HepG2 (cell line): ENCODE measurements around the gene IFNK. TPM values are rescaled to one million over a fixed set of nuclear protein-coding genes. Genes with fewer than 3 reads are reported as not detected.

Experiments used
- ATAC-seq: fragments of 200-7000 bp; cut with Tn5 transposase; 3 replicates; pipeline ENCODE4 v1.9.1; 2020; ENCODE audit warnings: mild to moderate bottlenecking, moderate library complexity
- BruUV-seq: library from RNA; stranded (reverse); fragments of 400-500 nt; replicated peaks from 2 replicates; lab custom pipeline; 2021; lab: Mats Ljungman, UMichigan
- CTCF ChIA-PET: fragments of 300-600 bp; formaldehyde crosslinking; extraction: SDS; loops from one replicate; lab custom pipeline; 2021; ENCODE audit warnings: low total read pairs, inconsistent platforms, low intra/inter-chr PET ratio; lab: Yijun Ruan, JAX
- POLR2A ChIA-PET: fragments of 350-600 bp; sonication (Branson Sonifier 250); formaldehyde crosslinking; loops from one replicate; lab custom pipeline; 2020; ENCODE audit warnings: antibody characterized with exemption, inconsistent platforms; lab: Yijun Ruan, JAX
- DNase-seq: peaks from one replicate; pipeline ENCODE4 v3.0.0-alpha.2; 2015; ENCODE audit warnings: low spot score
- FAIRE-seq: peaks from 3 replicates; lab custom pipeline; 2011; peaks lifted over from hg19 to GRCh38; lab: Jason Lieb, UNC
- H2AFZ ChIP-seq: one replicate; pipeline ENCODE4 v1.6.1; 2011; ENCODE audit warnings: low read length, inconsistent platforms
- H3K27ac ChIP-seq: fragments of 300-600 bp; 3 replicates; pipeline ENCODE4 v1.8.0; 2011; ENCODE audit warnings: mixed run types, mild to moderate bottlenecking, mixed read lengths, low read length, inconsistent platforms; ENCODE audit not compliant: insufficient read depth; ENCODE audit errors: extremely low read length
- H3K27me3 ChIP-seq, 2 experiments: fragments of 200-600 bp in 1 of 2; 2 replicates in 1 of 2; 3 replicates in 1 of 2; pipeline versions ENCODE4 v1.6.0 to v1.8.0; 2011; ENCODE audit warnings: low read length in 2 of 2, mild to moderate bottlenecking in 2 of 2, moderate library complexity in 2 of 2, inconsistent platforms in 1 of 2; ENCODE audit not compliant: insufficient read depth in 2 of 2, control insufficient read depth in 1 of 2
- H3K36me3 ChIP-seq, 2 experiments: fragments of 200-600 bp in 1 of 2; replicated peaks in 1 of 2; 2 replicates in 1 of 2; 3 replicates in 1 of 2; pipeline versions ENCODE4 v1.5.1 to v1.8.0; 2011; ENCODE audit warnings: low read length in 2 of 2, inconsistent platforms in 1 of 2; ENCODE audit not compliant: insufficient read depth in 2 of 2, control insufficient read depth in 1 of 2
- H3K4me1 ChIP-seq: 2 replicates; pipeline ENCODE4 v1.5.1; 2012; ENCODE audit warnings: low read length, inconsistent platforms; ENCODE audit not compliant: insufficient read depth
- H3K4me2 ChIP-seq: 2 replicates; pipeline ENCODE4 v1.6.0; 2011; ENCODE audit warnings: low read depth, low read length, inconsistent platforms
- H3K4me3 ChIP-seq, 3 experiments: fragments of 200-600 bp in 1 of 3; sonication (generic), shearing (Covaris generic) in 1 of 3; replicated peaks in 1 of 3; 2 replicates each; pipeline ENCODE4 v1.5.1; 2011 to 2016; ENCODE audit warnings: low read length in 3 of 3, inconsistent platforms in 2 of 3, low read depth in 2 of 3, mild to moderate bottlenecking in 2 of 3, control low read depth in 1 of 3, mixed read lengths in 1 of 3; ENCODE audit not compliant: insufficient read depth in 1 of 3
- H3K79me2 ChIP-seq: one replicate; pipeline ENCODE4 v1.6.1; 2011; ENCODE audit warnings: low read length, inconsistent platforms; ENCODE audit not compliant: insufficient read depth
- H3K9ac ChIP-seq: 2 replicates; pipeline ENCODE4 v1.6.0; 2011; ENCODE audit warnings: mild to moderate bottlenecking, low read depth, low read length, inconsistent platforms; ENCODE audit not compliant: insufficient read depth
- H3K9me3 ChIP-seq: 2 replicates; pipeline ENCODE4 v1.5.1; 2012; ENCODE audit warnings: mild to moderate bottlenecking, low read length
- H4K20me1 ChIP-seq: 2 replicates; pipeline ENCODE4 v1.6.0; 2011; ENCODE audit warnings: inconsistent platforms, mild to moderate bottlenecking, low read length, moderate library complexity; ENCODE audit not compliant: insufficient read depth
- ASH2L ChIP-seq: fragments of 300-600, 200-600 bp; sonication (generic); IDR thresholded peaks from 2 replicates; pipeline ENCODE4 v1.7.0; 2017; ENCODE audit warnings: low read depth, mild to moderate bottlenecking, moderate library complexity, mixed read lengths, low read length; ENCODE audit not compliant: insufficient read length
- ELF3 ChIP-seq: IDR thresholded peaks from 2 replicates; pipeline ENCODE4 v1.6.1; 2016; ENCODE audit warnings: missing genetic modification reagents, missing compliant biosample characterization
- NRL ChIP-seq: sonication (generic); formaldehyde crosslinking; IDR thresholded peaks from 2 replicates; pipeline ENCODE4 v1.5.0; 2020; ENCODE audit warnings: missing genetic modification reagents, mild to moderate bottlenecking, moderate library complexity, borderline replicate concordance
- SKI ChIP-seq: fragments of 450-650 bp; IDR thresholded peaks from one replicate; pipeline ENCODE4 v1.6.1; 2018; ENCODE audit warnings: mild to moderate bottlenecking; ENCODE audit not compliant: partially characterized antibody
- ZNF12 ChIP-seq: sonication (generic); formaldehyde crosslinking; IDR thresholded peaks from 2 replicates; pipeline ENCODE4 v1.5.0; 2020; ENCODE audit warnings: missing genetic modification reagents
- ZNF616 ChIP-seq: sonication (generic); formaldehyde crosslinking; IDR thresholded peaks from 2 replicates; pipeline ENCODE4 v1.5.0; 2020; ENCODE audit warnings: low read depth, mild to moderate bottlenecking, missing genetic modification reagents
- ZNF619 ChIP-seq: sonication (generic); formaldehyde crosslinking; IDR thresholded peaks from 2 replicates; pipeline ENCODE4 v1.4.0; 2020; ENCODE audit warnings: mild to moderate bottlenecking, missing genetic modification reagents
- WGBS: methylation state at CpG from one replicate; pipeline ENCODE4 v1.1.6; 2017; ENCODE audit warnings: low lambda C conversion rate; 5-methylcytosine and 5-hydroxymethylcytosine counted together
- in situ Hi-C: cut with HindIII; loops from 2 replicates; pipeline ENCODE4 v1.10.0; 2017; ENCODE audit warnings: low pct_unique_long_range_greater_than_20kb; ENCODE audit not compliant: extremely low pct_ligation_motif_present
- intact Hi-C: fragments of 100-400 bp; cut with micrococcal nuclease; formaldehyde crosslinking; loops from one replicate; pipeline ENCODE4 v1.10.0; 2022; ENCODE audit not compliant: unreplicated experiment
- polyA plus RNA-seq, 8 experiments: library from polyadenylated mRNA; depleted of rRNA in 3 of 8; stranded (reverse) in 7 of 8; unstranded in 1 of 8; fragments of >200 nt; fragmentation: Illumina TruSeq in 4 of 8; extraction: Trizol in 4 of 8; gene quantifications; 2 replicates each; pipeline versions ENCODE4 v1.2.1 to v1.2.3, GENCODE V29; 2011 to 2016; ENCODE audit warnings: low read depth in 4 of 8, missing spikeins in 1 of 8, mixed read lengths in 1 of 8; ENCODE audit not compliant: insufficient read depth in 1 of 8
- total RNA-seq, 5 experiments: library from RNA; depleted of rRNA; stranded (reverse); fragments of >200 nt; fragmentation: Illumina TruSeq; extraction: Trizol; gene quantifications; 2 replicates each; pipeline ENCODE4 v1.2.3, GENCODE V29; 2016; ENCODE audit warnings: low read depth in 1 of 5
- TF ChIP-seq, protein P1 (sequence below): IDR thresholded peaks from 2 replicates; pipeline ENCODE4 v1.6.1; 2016; ENCODE audit warnings: missing compliant biosample characterization, missing genetic modification reagents, borderline replicate concordance
- TF ChIP-seq, protein P2 (sequence below): sonication (generic); formaldehyde crosslinking; IDR thresholded peaks from 2 replicates; pipeline ENCODE4 v1.4.0; 2020; ENCODE audit warnings: missing genetic modification reagents

The IFNK gene
- total and polyA plus RNA-seq, 2 of the 13 experiments (the other 11 are each of a cell fraction or from before 2014, with no cell fraction given), result not detected

DNA sequence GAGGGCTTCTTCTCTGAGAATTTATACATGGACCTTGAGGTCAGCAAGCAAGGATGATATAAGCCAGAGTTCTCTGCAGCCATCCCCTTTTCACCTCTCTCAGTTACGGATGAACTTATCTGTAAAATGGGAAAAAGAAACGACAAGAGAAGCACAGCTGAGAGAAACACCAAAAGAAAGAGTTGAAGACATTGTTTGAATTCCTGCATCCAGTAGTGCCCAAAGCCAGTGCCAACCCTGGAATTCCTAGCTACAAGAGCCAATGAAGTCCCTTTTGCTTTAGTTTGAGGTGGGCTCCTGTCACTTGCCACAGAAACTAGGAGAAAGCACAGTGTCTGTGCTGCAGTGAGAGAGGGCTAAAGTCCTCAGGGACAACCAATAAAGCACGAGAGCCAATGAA is 12.1 kb downstream of the IFNK start:
- no peak overlapping the region for H3K4me2 ChIP-seq
- no peak overlapping the region for H3K4me3 ChIP-seq
- WGBS, result 69% methylated on average over 3 of the region's 3 CpGs
- intact Hi-C loops, result no loop called here
- FAIRE-seq, result no peak
- peaks cover 44% of the 10 kb centered on the region for H3K4me1 ChIP-seq
- H3K9ac ChIP-seq, result no peak overlapping the region
- TF ChIP-seq SKI (no peak), ZNF619 (CRISPR knock-in tag) (no peak), ELF3 (CRISPR knock-in tag) (no peak), ZNF12 (CRISPR knock-in tag) (no peak), NRL (CRISPR knock-in tag) (no peak), ASH2L (no peak), ZNF616 (CRISPR knock-in tag) (no peak)
- TF ChIP-seq, protein P1, sequence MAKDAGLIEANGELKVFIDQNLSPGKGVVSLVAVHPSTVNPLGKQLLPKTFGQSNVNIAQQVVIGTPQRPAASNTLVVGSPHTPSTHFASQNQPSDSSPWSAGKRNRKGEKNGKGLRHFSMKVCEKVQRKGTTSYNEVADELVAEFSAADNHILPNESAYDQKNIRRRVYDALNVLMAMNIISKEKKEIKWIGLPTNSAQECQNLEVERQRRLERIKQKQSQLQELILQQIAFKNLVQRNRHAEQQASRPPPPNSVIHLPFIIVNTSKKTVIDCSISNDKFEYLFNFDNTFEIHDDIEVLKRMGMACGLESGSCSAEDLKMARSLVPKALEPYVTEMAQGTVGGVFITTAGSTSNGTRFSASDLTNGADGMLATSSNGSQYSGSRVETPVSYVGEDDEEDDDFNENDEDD (CRISPR knock-in tag), result no peak
- TF ChIP-seq, protein P2, sequence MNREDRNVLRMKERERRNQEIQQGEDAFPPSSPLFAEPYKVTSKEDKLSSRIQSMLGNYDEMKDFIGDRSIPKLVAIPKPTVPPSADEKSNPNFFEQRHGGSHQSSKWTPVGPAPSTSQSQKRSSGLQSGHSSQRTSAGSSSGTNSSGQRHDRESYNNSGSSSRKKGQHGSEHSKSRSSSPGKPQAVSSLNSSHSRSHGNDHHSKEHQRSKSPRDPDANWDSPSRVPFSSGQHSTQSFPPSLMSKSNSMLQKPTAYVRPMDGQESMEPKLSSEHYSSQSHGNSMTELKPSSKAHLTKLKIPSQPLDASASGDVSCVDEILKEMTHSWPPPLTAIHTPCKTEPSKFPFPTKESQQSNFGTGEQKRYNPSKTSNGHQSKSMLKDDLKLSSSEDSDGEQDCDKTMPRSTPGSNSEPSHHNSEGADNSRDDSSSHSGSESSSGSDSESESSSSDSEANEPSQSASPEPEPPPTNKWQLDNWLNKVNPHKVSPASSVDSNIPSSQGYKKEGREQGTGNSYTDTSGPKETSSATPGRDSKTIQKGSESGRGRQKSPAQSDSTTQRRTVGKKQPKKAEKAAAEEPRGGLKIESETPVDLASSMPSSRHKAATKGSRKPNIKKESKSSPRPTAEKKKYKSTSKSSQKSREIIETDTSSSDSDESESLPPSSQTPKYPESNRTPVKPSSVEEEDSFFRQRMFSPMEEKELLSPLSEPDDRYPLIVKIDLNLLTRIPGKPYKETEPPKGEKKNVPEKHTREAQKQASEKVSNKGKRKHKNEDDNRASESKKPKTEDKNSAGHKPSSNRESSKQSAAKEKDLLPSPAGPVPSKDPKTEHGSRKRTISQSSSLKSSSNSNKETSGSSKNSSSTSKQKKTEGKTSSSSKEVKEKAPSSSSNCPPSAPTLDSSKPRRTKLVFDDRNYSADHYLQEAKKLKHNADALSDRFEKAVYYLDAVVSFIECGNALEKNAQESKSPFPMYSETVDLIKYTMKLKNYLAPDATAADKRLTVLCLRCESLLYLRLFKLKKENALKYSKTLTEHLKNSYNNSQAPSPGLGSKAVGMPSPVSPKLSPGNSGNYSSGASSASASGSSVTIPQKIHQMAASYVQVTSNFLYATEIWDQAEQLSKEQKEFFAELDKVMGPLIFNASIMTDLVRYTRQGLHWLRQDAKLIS, result no peak
- TF ChIP-seq, all 625 proteins: peak for 0
- ChIA-PET POLR2A (no interaction called here), CTCF (no interaction called here)
- Histone ChIP-seq H3K36me3 (no peaks in the 10 kb centered on the region), H4K20me1 (no peaks in the 10 kb centered on the region), H3K27me3 (no peaks in the 10 kb centered on the region), H3K79me2 (no peaks in the 10 kb centered on the region), H3K9me3 (no peaks in the 10 kb centered on the region), H3K27ac (no peak overlapping the region), H2AFZ (no peak overlapping the region)
- DNase-seq, result no peak
- in situ Hi-C loops, result no loop called here
- ATAC-seq, result no peak
- BruUV-seq, result no TSS peak
